H1 (cell line): Measurements from ENCODE around the gene CEMIP2. TPM values are rescaled to one million over a fixed set of nuclear protein-coding genes. Genes with fewer than 3 reads are reported as not detected.

Experiments
- CTCF ChIA-PET: fragments of 300-600 bp; sonication (Branson Sonifier 250); formaldehyde crosslinking; loops from one replicate; lab custom pipeline; 2021; ENCODE audit not compliant: partially characterized antibody; lab: Charles Lee
- POLR2A ChIA-PET: fragments of 300-600 bp; sonication (Branson Sonifier 250); formaldehyde crosslinking; loops from one replicate; lab custom pipeline; 2021; ENCODE audit warnings: inconsistent platforms; ENCODE audit not compliant: partially characterized antibody; lab: Charles Lee
- DNase-seq, 2 experiments: peaks; one replicate each; pipeline versions ENCODE4 v3.0.0 to v3.0.0-alpha.2; 2010 to 2022; ENCODE audit warnings: low spot score in 2 of 2, low read depth in 1 of 2, mixed read lengths in 1 of 2
- FAIRE-seq: peaks from 2 replicates; lab custom pipeline; 2011; peaks lifted over from hg19 to GRCh38; lab: Jason Lieb, UNC
- H2AFZ ChIP-seq: 2 replicates; pipeline ENCODE4 v1.8.1; 2012; ENCODE audit warnings: low read length, inconsistent platforms
- H2AK5ac ChIP-seq: 2 replicates; pipeline ENCODE4 v1.6.1; 2013; ENCODE audit warnings: low read depth, low read length
- H2BK120ac ChIP-seq: replicated peaks from 2 replicates; pipeline ENCODE3; 2013; ENCODE audit warnings: low read depth, low read length, inconsistent platforms
- H2BK12ac ChIP-seq: 2 replicates; pipeline ENCODE4 v1.6.1; 2013; ENCODE audit warnings: low read depth, low read length
- H2BK15ac ChIP-seq: 2 replicates; pipeline ENCODE4 v1.6.1; 2013; ENCODE audit warnings: low read length
- H2BK20ac ChIP-seq: 2 replicates; pipeline ENCODE4 v1.6.1; 2013; ENCODE audit warnings: low read length
- H2BK5ac ChIP-seq: 2 replicates; pipeline ENCODE4 v1.6.1; 2013; ENCODE audit warnings: low read depth, low read length
- H3K14ac ChIP-seq: 2 replicates; pipeline ENCODE4 v1.6.1; 2013; ENCODE audit warnings: inconsistent platforms; ENCODE audit not compliant: insufficient read length
- H3K18ac ChIP-seq: 2 replicates; pipeline ENCODE4 v1.6.1; 2013; ENCODE audit warnings: low read length; ENCODE audit errors: extremely low read depth
- H3K23ac ChIP-seq: 2 replicates; pipeline ENCODE4 v1.6.1; 2013; ENCODE audit warnings: inconsistent platforms; ENCODE audit not compliant: insufficient read length
- H3K23me2 ChIP-seq: 2 replicates; pipeline ENCODE4 v1.6.1; 2013; ENCODE audit warnings: low read depth, low read length
- H3K27ac ChIP-seq: 2 replicates; pipeline ENCODE4 v1.6.1; 2011; ENCODE audit warnings: low read depth, low read length, inconsistent platforms
- H3K27me3 ChIP-seq, 4 experiments: replicated peaks in 1 of 4; 1 replicate in 1 of 4; 2 replicates in 3 of 4; pipeline versions ENCODE4 v1.6.1 to v1.8.1; 2011 to 2013; ENCODE audit warnings: low read length in 3 of 4, mild to moderate bottlenecking in 3 of 4, inconsistent platforms in 2 of 4, mixed read lengths in 2 of 4, moderate library complexity in 1 of 4; ENCODE audit not compliant: control insufficient read depth in 3 of 4, insufficient read depth in 3 of 4; ENCODE audit errors: extremely low read depth in 1 of 4
- H3K36me3 ChIP-seq, 4 experiments: 2 replicates each; pipeline versions ENCODE4 v1.6.1 to v1.8.1; 2011 to 2013; ENCODE audit warnings: mild to moderate bottlenecking in 4 of 4, low read length in 3 of 4, moderate library complexity in 2 of 4, control low read depth in 1 of 4, inconsistent platforms in 1 of 4; ENCODE audit not compliant: insufficient read depth in 4 of 4, control insufficient read depth in 2 of 4
- H3K4ac ChIP-seq: replicated peaks from 2 replicates; pipeline ENCODE3; 2013; ENCODE audit warnings: low read length, low read depth, mixed read lengths, inconsistent platforms; ENCODE audit not compliant: insufficient read length
- H3K4me1 ChIP-seq, 4 experiments: replicated peaks in 1 of 4; 1 replicate in 1 of 4; 2 replicates in 3 of 4; pipeline versions ENCODE4 v1.6.1 to v1.8.1; 2011 to 2013; ENCODE audit warnings: low read length in 3 of 4, inconsistent platforms in 2 of 4, mixed read lengths in 1 of 4; ENCODE audit not compliant: insufficient read depth in 4 of 4, control insufficient read depth in 3 of 4
- H3K4me2 ChIP-seq, 2 experiments: 2 replicates each; pipeline versions ENCODE4 v1.6.1 to v1.8.1; 2011 to 2013; ENCODE audit warnings: low read depth in 2 of 2, low read length in 2 of 2, control low read depth in 1 of 2, inconsistent platforms in 1 of 2, mild to moderate bottlenecking in 1 of 2; ENCODE audit not compliant: insufficient read depth in 1 of 2
- H3K4me3 ChIP-seq, 4 experiments: fragments of 200-600, 300-600 bp in 1 of 4; sonication (generic), shearing (Covaris generic), sonication (Bioruptor Twin) in 1 of 4; 2 replicates each; pipeline versions ENCODE4 v1.5.1 to v1.8.1; 2011 to 2016; ENCODE audit warnings: low read length in 4 of 4, low read depth in 3 of 4, control low read depth in 2 of 4, inconsistent platforms in 2 of 4, mild to moderate bottlenecking in 2 of 4, mixed read lengths in 1 of 4, moderate library complexity in 1 of 4; ENCODE audit not compliant: insufficient read depth in 2 of 4; ENCODE audit errors: extremely low read depth in 1 of 4
- H3K56ac ChIP-seq: replicated peaks from 2 replicates; pipeline ENCODE3; 2013; ENCODE audit warnings: low read depth, mild to moderate bottlenecking, mixed read lengths, low read length, inconsistent platforms; ENCODE audit not compliant: insufficient read length
- H3K79me1 ChIP-seq: 2 replicates; pipeline ENCODE4 v1.6.1; 2013; ENCODE audit warnings: low read depth, low read length, control low read depth
- H3K79me2 ChIP-seq, 2 experiments: 2 replicates each; pipeline versions ENCODE4 v1.6.1 to v1.8.1; 2012 to 2013; ENCODE audit warnings: low read length in 2 of 2, mild to moderate bottlenecking in 2 of 2, inconsistent platforms in 1 of 2; ENCODE audit not compliant: insufficient read depth in 2 of 2, control insufficient read depth in 1 of 2
- H3K9ac ChIP-seq, 4 experiments: replicated peaks in 1 of 4; 1 replicate in 1 of 4; 2 replicates in 3 of 4; pipeline versions ENCODE4 v1.6.1 to v1.8.1; 2011 to 2013; ENCODE audit warnings: low read depth in 3 of 4, low read length in 3 of 4, control low read depth in 2 of 4, mild to moderate bottlenecking in 2 of 4, moderate library complexity in 2 of 4, inconsistent platforms in 1 of 4; ENCODE audit errors: extremely low read depth in 1 of 4
- H3K9me3 ChIP-seq, 2 experiments: 2 replicates each; pipeline versions ENCODE4 v1.6.1 to v1.8.1; 2012 to 2013; ENCODE audit warnings: mild to moderate bottlenecking in 2 of 2, moderate library complexity in 2 of 2, control low read depth in 1 of 2, inconsistent platforms in 1 of 2, low read depth in 1 of 2, low read length in 1 of 2, mixed read lengths in 1 of 2; ENCODE audit not compliant: insufficient read depth in 2 of 2
- H4K20me1 ChIP-seq, 2 experiments: replicated peaks in 1 of 2; 2 replicates each; pipeline versions ENCODE3 to v1.8.1; 2011 to 2013; ENCODE audit warnings: inconsistent platforms in 2 of 2, low read length in 2 of 2, mild to moderate bottlenecking in 1 of 2; ENCODE audit not compliant: insufficient read depth in 2 of 2, control insufficient read depth in 1 of 2
- H4K5ac ChIP-seq: 2 replicates; pipeline ENCODE4 v1.6.1; 2013; ENCODE audit warnings: low read length, low read depth, mixed read lengths, inconsistent platforms; ENCODE audit not compliant: insufficient read length
- H4K8ac ChIP-seq: 2 replicates; pipeline ENCODE4 v1.8.0; 2013; ENCODE audit warnings: mild to moderate bottlenecking, moderate library complexity, low read length, inconsistent platforms; ENCODE audit not compliant: insufficient read depth; ENCODE audit errors: extremely low read depth
- H4K91ac ChIP-seq: replicated peaks from 2 replicates; pipeline ENCODE3; 2013; ENCODE audit warnings: low read length, mixed read lengths, inconsistent platforms; ENCODE audit not compliant: insufficient read length
- BCL11A ChIP-seq, 2 experiments: IDR thresholded peaks; one replicate each; pipeline ENCODE4 v1.6.1; 2011; ENCODE audit warnings: low read depth in 2 of 2, low read length in 2 of 2, mild to moderate bottlenecking in 2 of 2
- CHD2 ChIP-seq: IDR thresholded peaks from 2 replicates; pipeline ENCODE4 v1.6.1; 2012; ENCODE audit warnings: low read length, improper control_type of control experiment
- CREB1 ChIP-seq: IDR thresholded peaks from 2 replicates; pipeline ENCODE4 v1.6.1; 2012; ENCODE audit warnings: inconsistent platforms
- CTBP2 ChIP-seq: IDR thresholded peaks from 2 replicates; pipeline ENCODE4 v1.7.0; 2011; ENCODE audit warnings: borderline replicate concordance, mild to moderate bottlenecking, moderate library complexity, mixed read lengths, low read length; ENCODE audit not compliant: insufficient read depth, insufficient read length
- FOSL1 ChIP-seq: IDR thresholded peaks from 2 replicates; pipeline ENCODE4 v1.6.1; 2011; ENCODE audit warnings: mild to moderate bottlenecking, low read depth, low read length, moderate library complexity; ENCODE audit not compliant: insufficient read depth
- GABPA ChIP-seq: IDR thresholded peaks from 2 replicates; pipeline ENCODE4 v1.6.1; 2011; ENCODE audit warnings: mild to moderate bottlenecking, low read length, moderate library complexity, borderline replicate concordance; ENCODE audit not compliant: insufficient read depth
- GTF2F1 ChIP-seq: IDR thresholded peaks from 2 replicates; pipeline ENCODE4 v1.6.1; 2012; ENCODE audit warnings: low read depth, low read length, improper control_type of control experiment, borderline replicate concordance
- HDAC6 ChIP-seq: IDR thresholded peaks from one replicate; pipeline ENCODE4 v1.7.1; 2012; ENCODE audit warnings: low read depth, mild to moderate bottlenecking, inconsistent platforms, low read length, moderate library complexity
- KDM5A ChIP-seq: fragments of 200-600 bp; IDR thresholded peaks from 2 replicates; pipeline ENCODE4 v1.7.1; 2012; ENCODE audit warnings: mild to moderate bottlenecking, low read length, inconsistent platforms, mixed read lengths
- RFX5 ChIP-seq: IDR thresholded peaks from 2 replicates; pipeline ENCODE4 v1.6.1; 2011; ENCODE audit warnings: low read depth, low read length, improper control_type of control experiment, borderline replicate concordance
- RNF2 ChIP-seq: fragments of 200-900, 300-1000 bp; sonication (generic); IDR thresholded peaks from 2 replicates; pipeline ENCODE4 v1.7.1; 2016; ENCODE audit warnings: borderline replicate concordance, low read depth, mild to moderate bottlenecking, antibody characterized with exemption, low read length; ENCODE audit not compliant: poor library complexity, severe bottlenecking; ENCODE audit errors: missing control alignments
- SIRT6 ChIP-seq: IDR thresholded peaks from one replicate; pipeline ENCODE4 v1.7.1; 2012; ENCODE audit warnings: low read length, inconsistent platforms
- SIX5 ChIP-seq: IDR thresholded peaks from 2 replicates; pipeline ENCODE4 v1.6.1; 2011; ENCODE audit warnings: mild to moderate bottlenecking, low read depth, low read length
- TAF1 ChIP-seq: IDR thresholded peaks from 2 replicates; pipeline ENCODE4 v1.6.1; 2011; ENCODE audit warnings: mild to moderate bottlenecking, low read depth, low read length
- TEAD4 ChIP-seq: IDR thresholded peaks from 2 replicates; pipeline ENCODE4 v1.6.1; 2012; ENCODE audit warnings: low read depth, low read length, inconsistent platforms, mixed read lengths
- WGBS, 2 experiments: shearing (Covaris generic) in 1 of 2; methylation state at CpG; one replicate each; pipeline versions ENCODE4 v1.1.6 to v1.1.7; 2013 to 2015; ENCODE audit warnings: low lambda C conversion rate in 2 of 2, mixed read lengths in 2 of 2, inconsistent platforms in 1 of 2, low coverage in 1 of 2, missing lambda C conversion rate in 1 of 2; ENCODE audit not compliant: insufficient replicate concordance in 2 of 2, insufficient coverage in 1 of 2, insufficient read length in 1 of 2; ENCODE audit errors: extremely low coverage in 1 of 2, missing lambda C conversion rate in 1 of 2; 5-methylcytosine and 5-hydroxymethylcytosine counted together
- polyA plus RNA-seq, 7 experiments: library from polyadenylated mRNA; depleted of rRNA in 3 of 7; stranded (reverse) in 5 of 7; unstranded in 2 of 7; fragments of >200 nt in 5 of 7; fragments of 200-250 nt in 2 of 7; gene quantifications; 1 replicate in 5 of 7; 2 replicates in 1 of 7; 4 replicates in 1 of 7; pipeline versions ENCODE4 v1.2.1 to v1.2.3, GENCODE V29; 2011 to 2013; ENCODE audit warnings: missing spikeins in 2 of 7, mixed read lengths in 2 of 7
- total RNA-seq: library from RNA; stranded (reverse); fragmentation: NEBNext Ultra II Directional; extraction: Animal tissue kit (Norgen Biotek cat#: 25700); gene quantifications from 2 replicates; pipeline ENCODE4 v1.2.1, GENCODE V29; 2021
- TF ChIP-seq, protein P1 (sequence below): IDR thresholded peaks from 2 replicates; pipeline ENCODE4 v1.6.1; 2012; ENCODE audit warnings: inconsistent platforms

CEMIP2 gene
- total and polyA plus RNA-seq, 2 of the 8 experiments (the other 6 are each of a cell fraction or from before 2014, with no cell fraction given): 25.2 to 52.1 TPM

DNA sequence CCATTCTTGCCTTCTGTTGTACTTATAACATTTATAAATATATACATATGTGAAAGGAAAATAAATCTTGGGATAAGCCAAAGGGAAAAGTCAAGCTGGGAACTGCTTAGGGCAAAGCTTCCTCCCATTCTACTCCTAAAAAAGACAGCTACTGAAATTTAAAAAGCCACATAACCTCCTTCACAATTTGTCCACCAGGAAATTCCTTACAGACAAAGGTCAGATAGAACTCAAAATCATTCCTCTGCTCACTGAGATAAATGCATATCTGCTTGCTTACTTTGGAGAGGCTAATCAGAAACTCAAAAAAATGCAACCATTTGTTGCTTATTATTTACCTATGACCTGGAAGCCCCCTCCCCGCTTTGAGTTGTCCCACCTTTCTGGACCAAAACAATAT lies 112.5 kb downstream of the CEMIP2 start:
- Histone ChIP-seq H2AK5ac (no peak overlapping the region), H3K4me3 (no peak overlapping the region), H4K8ac (no peak overlapping the region), H3K4ac (no peak overlapping the region), H3K4me2 (no peak overlapping the region), H3K23ac (no peak overlapping the region), H2AFZ (no peak overlapping the region), H3K79me1 (no peaks in the 10 kb centered on the region), H2BK12ac (no peak overlapping the region), H3K27me3 (no peaks in the 10 kb centered on the region), H4K20me1 (no peaks in the 10 kb centered on the region), H3K14ac (no peak overlapping the region), H3K18ac (no peak overlapping the region), H2BK15ac (no peak overlapping the region), H4K5ac (no peak overlapping the region), H3K79me2 (no peaks in the 10 kb centered on the region), H3K27ac (no peak overlapping the region), H3K36me3 (no peaks in the 10 kb centered on the region), H3K9me3 (no peaks in the 10 kb centered on the region), H4K91ac (no peak overlapping the region), H3K4me1 (no peaks in the 10 kb centered on the region), H2BK120ac (no peak overlapping the region), H3K9ac (no peak overlapping the region), H2BK5ac (no peak overlapping the region), H3K23me2 (no peaks in the 10 kb centered on the region; the same call in 1 of the 2 replicates), H2BK20ac (no peak overlapping the region), H3K56ac (no peak overlapping the region)
- ChIA-PET POLR2A (no interaction called here), CTCF (no interaction called here)
- DNase-seq (no peak), FAIRE-seq (no peak)
- 95% methylated on average over 1 of the region's 1 CpG; no CpG with 5 or more reads in 1 of the 2 experiments for WGBS, 2 experiments
- TF ChIP-seq SIX5 (no peak), HDAC6 (no peak), BCL11A (IDR thresholded peaks at IDR 0.05; ENCODE audit: low read depth in 2 of 2, low read length in 2 of 2) (no peak), TAF1 (no peak), GTF2F1 (no peak), RFX5 (no peak), TEAD4 (no peak), CREB1 (no peak), CTBP2 (no peak), SIRT6 (no peak), KDM5A (no peak), GABPA (no peak), FOSL1 (no peak), RNF2 (no peak), CHD2 (no peak)
- TF ChIP-seq, protein P1, sequence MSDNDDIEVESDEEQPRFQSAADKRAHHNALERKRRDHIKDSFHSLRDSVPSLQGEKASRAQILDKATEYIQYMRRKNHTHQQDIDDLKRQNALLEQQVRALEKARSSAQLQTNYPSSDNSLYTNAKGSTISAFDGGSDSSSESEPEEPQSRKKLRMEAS: no peak
